Gastrocnemius medialis (tissue), 4 donors: ENCODE data around the gene MISP3.

Source experiments
- CTCF ChIP-seq, 5 experiments: fragments of 450-650 bp in 3 of 5; fragments of 200-600 bp in 2 of 5; sonication (generic) in 2 of 5; IDR thresholded peaks in 4 of 5; conservative IDR thresholded peaks in 1 of 5; 1 replicate in 4 of 5; 2 replicates in 1 of 5; pipeline ENCODE4 v1.5.1; 2016 to 2019; ENCODE audit warnings: antibody characterized with exemption in 5 of 5, mild to moderate bottlenecking in 3 of 5, moderate library complexity in 3 of 5
- POLR2A ChIP-seq, 2 donors: fragments of 450-650 bp; IDR thresholded peaks; one replicate each; pipeline ENCODE4 v1.6.1; 2017; ENCODE audit warnings: antibody characterized with exemption in 2 of 2, mild to moderate bottlenecking in 2 of 2, moderate library complexity in 2 of 2

GRCh38 chr19:14073261-14073924, 807 bp downstream of the MISP3 start:
- TF ChIP-seq CTCF (IDR thresholded peaks at IDR 0.05 in 4 of 5, conservative IDR thresholded peaks at IDR 0.05 in 1 of 5) (peak in 4 of 5 experiments; percentile 83 to 96 (median 92)), POLR2A (IDR thresholded peaks at IDR 0.05) (peak; percentile 19 to 60)
